ENCODE measurements around the gene GLRA2. TPM values are rescaled to one million over a fixed set of nuclear protein-coding genes. Genes with fewer than 3 reads are reported as not detected.
"Not testable (repeated sequence)": the region's sequence is repeated elsewhere in the genome, so short reads cannot be mapped to it uniquely, and the experiment has no call there.

The GLRA2 gene
- total and polyA plus RNA-seq, 4 donors: not detected

DNA sequence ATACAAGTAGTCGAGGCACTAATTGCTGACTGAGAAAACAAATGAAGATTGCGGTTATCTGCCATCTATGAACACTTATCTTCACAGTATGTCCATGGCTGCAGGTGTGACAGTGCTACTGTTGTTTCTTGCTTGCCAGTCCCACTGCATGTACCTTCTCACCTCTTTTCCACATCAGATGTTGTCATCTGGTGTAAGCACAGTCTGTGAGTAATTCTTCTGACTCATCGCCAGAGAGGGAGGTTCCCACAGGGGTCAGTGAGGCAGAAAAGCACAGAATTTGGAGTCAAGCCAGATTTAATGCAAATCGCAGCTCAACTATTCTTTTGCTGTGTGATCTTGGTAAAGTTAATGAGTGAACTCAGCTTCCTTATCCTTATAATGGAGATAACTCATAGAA, 144.4 kb downstream of the GLRA2 start:
- H3K27ac ChIP-seq (ENCODE audit: low read depth in 1 of 2, low read length in 2 of 2): no peak overlapping the region
- no peak for DNase-seq (ENCODE audit: low spot score)
- no peaks in the 10 kb centered on the region for H3K4me1 ChIP-seq (ENCODE audit: control insufficient read depth in 4 of 4, insufficient read depth in 4 of 4, low read length in 3 of 4)
- H3K9ac ChIP-seq (ENCODE audit: low read depth in 1 of 2, low read length in 2 of 2): no peak overlapping the region
- H3K9me3 ChIP-seq (ENCODE audit: control insufficient read depth in 4 of 4, low read length in 3 of 4): no peaks in the 10 kb centered on the region
- TF ChIP-seq FOXA1 (IDR thresholded peaks at IDR 0.05) (no peak), NR2F2 (IDR thresholded peaks at IDR 0.05) (no peak), JUND (IDR thresholded peaks at IDR 0.05) (no peak)
- H3K27me3 ChIP-seq (ENCODE audit: control insufficient read depth in 4 of 4, insufficient read depth in 4 of 4, low read length in 3 of 4): no peaks in the 10 kb centered on the region
- no peak overlapping the region for H3K4me3 ChIP-seq (ENCODE audit: low read depth in 1 of 3, low read length in 3 of 3)
- WGBS: 74% methylated on average over 4 of the region's 4 CpGs
- H3K36me3 ChIP-seq (ENCODE audit: control insufficient read depth in 4 of 4, insufficient read depth in 3 of 4, low read depth in 1 of 4, low read length in 3 of 4): no peaks in the 10 kb centered on the region

DNA sequence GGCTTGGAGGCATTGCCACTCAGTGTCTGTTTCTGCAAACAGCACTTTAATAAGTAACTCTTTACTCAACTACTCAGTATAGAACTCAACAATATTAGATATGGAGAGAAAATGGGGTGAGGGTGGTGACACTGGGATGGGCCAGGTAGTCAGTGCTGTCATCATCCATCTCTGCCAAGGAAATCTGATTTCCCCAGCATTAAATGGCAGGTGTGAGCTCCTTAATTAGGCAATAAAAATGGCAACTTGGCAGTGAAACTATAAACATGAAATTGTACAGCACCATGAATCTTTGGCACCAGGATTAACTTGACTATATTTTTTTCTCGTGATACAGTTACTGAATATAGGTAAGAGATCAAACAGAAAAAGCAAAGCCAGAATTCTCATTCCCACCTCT, 146.2 kb downstream of the GLRA2 start:
- no peak for DNase-seq (ENCODE audit: low spot score)
- Histone ChIP-seq H3K9ac (ENCODE audit: low read depth in 1 of 2, low read length in 2 of 2) (no peak overlapping the region), H3K4me3 (ENCODE audit: low read depth in 1 of 3, low read length in 3 of 3) (no peak overlapping the region), H3K27ac (ENCODE audit: low read depth in 1 of 2, low read length in 2 of 2) (no peak overlapping the region), H3K36me3 (ENCODE audit: control insufficient read depth in 4 of 4, insufficient read depth in 3 of 4, low read depth in 1 of 4, low read length in 3 of 4) (no peaks in the 10 kb centered on the region), H3K27me3 (ENCODE audit: control insufficient read depth in 4 of 4, insufficient read depth in 4 of 4, low read length in 3 of 4) (no peaks in the 10 kb centered on the region), H3K4me1 (ENCODE audit: control insufficient read depth in 4 of 4, insufficient read depth in 4 of 4, low read length in 3 of 4) (no peaks in the 10 kb centered on the region), H3K9me3 (ENCODE audit: control insufficient read depth in 4 of 4, low read length in 3 of 4) (no peaks in the 10 kb centered on the region)
- 83% methylated on average over 1 of the region's 1 CpG for WGBS
- TF ChIP-seq HNF4A (conservative IDR thresholded peaks at IDR 0.05) (no peak), HNF4G (IDR thresholded peaks at IDR 0.05) (no peak), SP1 (IDR thresholded peaks at IDR 0.05) (no peak), GABPA (IDR thresholded peaks at IDR 0.05 in 1 of 2, conservative IDR thresholded peaks at IDR 0.05 in 1 of 2) (no peak)

DNA sequence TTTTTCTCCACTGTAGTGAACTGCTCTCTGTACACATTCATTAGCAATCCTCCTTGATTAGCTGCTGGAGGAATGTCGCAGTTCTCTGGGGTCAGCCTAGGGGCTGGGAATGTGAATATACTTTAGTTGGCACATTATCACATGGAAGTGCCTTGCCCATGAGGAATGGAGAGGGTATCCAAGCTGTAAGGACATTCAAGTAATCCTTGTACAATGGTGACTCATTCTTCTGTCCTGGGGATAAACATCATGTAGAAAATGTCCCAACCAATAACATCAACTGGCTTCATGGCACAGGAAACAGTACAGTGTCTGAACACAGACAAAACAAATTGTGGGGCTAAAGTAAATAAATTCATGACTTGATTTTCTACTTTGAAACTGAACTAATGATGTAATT, 147.1 kb downstream of the GLRA2 start:
- no peaks in the 10 kb centered on the region for H3K9me3 ChIP-seq (ENCODE audit: control insufficient read depth in 4 of 4, low read length in 3 of 4)
- H3K9ac ChIP-seq (ENCODE audit: low read depth in 1 of 2, low read length in 2 of 2): no peak overlapping the region
- H3K27me3 ChIP-seq (ENCODE audit: control insufficient read depth in 4 of 4, insufficient read depth in 4 of 4, low read length in 3 of 4): no peaks in the 10 kb centered on the region
- H3K4me1 ChIP-seq (ENCODE audit: control insufficient read depth in 4 of 4, insufficient read depth in 4 of 4, low read length in 3 of 4): no peaks in the 10 kb centered on the region
- H3K4me3 ChIP-seq (ENCODE audit: low read depth in 1 of 3, low read length in 3 of 3): no peak overlapping the region
- 78% methylated on average over 1 of the region's 1 CpG for WGBS
- no peaks in the 10 kb centered on the region for H3K36me3 ChIP-seq (ENCODE audit: control insufficient read depth in 4 of 4, insufficient read depth in 3 of 4, low read depth in 1 of 4, low read length in 3 of 4)
- H3K27ac ChIP-seq (ENCODE audit: low read depth in 1 of 2, low read length in 2 of 2): no peak overlapping the region
- TF ChIP-seq SP1 (IDR thresholded peaks at IDR 0.05) (no peak), RXRA (IDR thresholded peaks at IDR 0.05) (no peak), FOXA2 (IDR thresholded peaks at IDR 0.05) (no peak), NR2F2 (IDR thresholded peaks at IDR 0.05) (no peak), GABPA (IDR thresholded peaks at IDR 0.05 in 1 of 2, conservative IDR thresholded peaks at IDR 0.05 in 1 of 2) (no peak), FOXA1 (IDR thresholded peaks at IDR 0.05) (no peak), HNF4A (conservative IDR thresholded peaks at IDR 0.05) (no peak), TAF1 (conservative IDR thresholded peaks at IDR 0.05) (no peak), YY1 (IDR thresholded peaks at IDR 0.05) (no peak), EGR1 (IDR thresholded peaks at IDR 0.05; ENCODE audit: low read depth in 2 of 2) (no peak), HNF4G (IDR thresholded peaks at IDR 0.05) (no peak)
- TF ChIP-seq, protein P1, sequence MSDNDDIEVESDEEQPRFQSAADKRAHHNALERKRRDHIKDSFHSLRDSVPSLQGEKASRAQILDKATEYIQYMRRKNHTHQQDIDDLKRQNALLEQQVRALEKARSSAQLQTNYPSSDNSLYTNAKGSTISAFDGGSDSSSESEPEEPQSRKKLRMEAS (IDR thresholded peaks at IDR 0.05): no peak
- TF ChIP-seq, protein P2, sequence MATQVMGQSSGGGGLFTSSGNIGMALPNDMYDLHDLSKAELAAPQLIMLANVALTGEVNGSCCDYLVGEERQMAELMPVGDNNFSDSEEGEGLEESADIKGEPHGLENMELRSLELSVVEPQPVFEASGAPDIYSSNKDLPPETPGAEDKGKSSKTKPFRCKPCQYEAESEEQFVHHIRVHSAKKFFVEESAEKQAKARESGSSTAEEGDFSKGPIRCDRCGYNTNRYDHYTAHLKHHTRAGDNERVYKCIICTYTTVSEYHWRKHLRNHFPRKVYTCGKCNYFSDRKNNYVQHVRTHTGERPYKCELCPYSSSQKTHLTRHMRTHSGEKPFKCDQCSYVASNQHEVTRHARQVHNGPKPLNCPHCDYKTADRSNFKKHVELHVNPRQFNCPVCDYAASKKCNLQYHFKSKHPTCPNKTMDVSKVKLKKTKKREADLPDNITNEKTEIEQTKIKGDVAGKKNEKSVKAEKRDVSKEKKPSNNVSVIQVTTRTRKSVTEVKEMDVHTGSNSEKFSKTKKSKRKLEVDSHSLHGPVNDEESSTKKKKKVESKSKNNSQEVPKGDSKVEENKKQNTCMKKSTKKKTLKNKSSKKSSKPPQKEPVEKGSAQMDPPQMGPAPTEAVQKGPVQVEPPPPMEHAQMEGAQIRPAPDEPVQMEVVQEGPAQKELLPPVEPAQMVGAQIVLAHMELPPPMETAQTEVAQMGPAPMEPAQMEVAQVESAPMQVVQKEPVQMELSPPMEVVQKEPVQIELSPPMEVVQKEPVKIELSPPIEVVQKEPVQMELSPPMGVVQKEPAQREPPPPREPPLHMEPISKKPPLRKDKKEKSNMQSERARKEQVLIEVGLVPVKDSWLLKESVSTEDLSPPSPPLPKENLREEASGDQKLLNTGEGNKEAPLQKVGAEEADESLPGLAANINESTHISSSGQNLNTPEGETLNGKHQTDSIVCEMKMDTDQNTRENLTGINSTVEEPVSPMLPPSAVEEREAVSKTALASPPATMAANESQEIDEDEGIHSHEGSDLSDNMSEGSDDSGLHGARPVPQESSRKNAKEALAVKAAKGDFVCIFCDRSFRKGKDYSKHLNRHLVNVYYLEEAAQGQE (IDR thresholded peaks at IDR 0.05): no peak
- TF ChIP-seq, protein P3, sequence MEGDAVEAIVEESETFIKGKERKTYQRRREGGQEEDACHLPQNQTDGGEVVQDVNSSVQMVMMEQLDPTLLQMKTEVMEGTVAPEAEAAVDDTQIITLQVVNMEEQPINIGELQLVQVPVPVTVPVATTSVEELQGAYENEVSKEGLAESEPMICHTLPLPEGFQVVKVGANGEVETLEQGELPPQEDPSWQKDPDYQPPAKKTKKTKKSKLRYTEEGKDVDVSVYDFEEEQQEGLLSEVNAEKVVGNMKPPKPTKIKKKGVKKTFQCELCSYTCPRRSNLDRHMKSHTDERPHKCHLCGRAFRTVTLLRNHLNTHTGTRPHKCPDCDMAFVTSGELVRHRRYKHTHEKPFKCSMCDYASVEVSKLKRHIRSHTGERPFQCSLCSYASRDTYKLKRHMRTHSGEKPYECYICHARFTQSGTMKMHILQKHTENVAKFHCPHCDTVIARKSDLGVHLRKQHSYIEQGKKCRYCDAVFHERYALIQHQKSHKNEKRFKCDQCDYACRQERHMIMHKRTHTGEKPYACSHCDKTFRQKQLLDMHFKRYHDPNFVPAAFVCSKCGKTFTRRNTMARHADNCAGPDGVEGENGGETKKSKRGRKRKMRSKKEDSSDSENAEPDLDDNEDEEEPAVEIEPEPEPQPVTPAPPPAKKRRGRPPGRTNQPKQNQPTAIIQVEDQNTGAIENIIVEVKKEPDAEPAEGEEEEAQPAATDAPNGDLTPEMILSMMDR (IDR thresholded peaks at IDR 0.05; ENCODE audit: low read depth, low read length, missing input control): no peak
- TF ChIP-seq, protein P4, sequence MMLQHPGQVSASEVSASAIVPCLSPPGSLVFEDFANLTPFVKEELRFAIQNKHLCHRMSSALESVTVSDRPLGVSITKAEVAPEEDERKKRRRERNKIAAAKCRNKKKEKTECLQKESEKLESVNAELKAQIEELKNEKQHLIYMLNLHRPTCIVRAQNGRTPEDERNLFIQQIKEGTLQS (IDR thresholded peaks at IDR 0.05): no peak
- DNase-seq (ENCODE audit: low spot score): no peak

DNA sequence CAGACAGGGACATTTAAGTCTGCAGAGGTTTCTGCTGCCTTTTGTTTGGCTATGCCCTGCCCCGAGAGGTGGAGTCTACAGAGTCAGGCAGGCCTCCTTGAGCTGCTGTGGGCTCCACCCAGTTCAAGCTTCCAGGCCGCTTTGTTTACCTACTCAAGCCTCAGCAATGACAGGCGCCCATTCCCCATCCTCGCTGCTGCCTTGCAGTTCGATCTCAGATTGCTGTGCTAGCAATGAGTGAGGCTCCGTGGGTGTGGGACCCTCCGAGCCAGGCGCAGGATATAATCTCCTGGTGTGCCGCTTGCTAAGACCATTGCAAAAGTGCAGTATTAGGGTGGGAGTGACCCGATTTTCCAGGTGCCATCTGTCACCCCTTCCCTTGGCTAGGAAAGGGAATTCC, 159.0 kb downstream of the GLRA2 start:
- not testable (repeated sequence) for H3K27me3 ChIP-seq (ENCODE audit: control insufficient read depth in 4 of 4, insufficient read depth in 4 of 4, low read length in 3 of 4); H3K27ac ChIP-seq (ENCODE audit: low read depth in 1 of 2, low read length in 2 of 2); H3K9ac ChIP-seq (ENCODE audit: low read depth in 1 of 2, low read length in 2 of 2); H3K4me3 ChIP-seq (ENCODE audit: low read depth in 1 of 3, low read length in 3 of 3); DNase-seq (ENCODE audit: low spot score); H3K9me3 ChIP-seq (ENCODE audit: control insufficient read depth in 4 of 4, low read length in 3 of 4); H3K36me3 ChIP-seq (ENCODE audit: control insufficient read depth in 4 of 4, insufficient read depth in 3 of 4, low read depth in 1 of 4, low read length in 3 of 4); H3K4me1 ChIP-seq (ENCODE audit: control insufficient read depth in 4 of 4, insufficient read depth in 4 of 4, low read length in 3 of 4)
- WGBS: 88% methylated on average over 10 of the region's 10 CpGs
